AG04449 (cell line): Measurements from ENCODE around the gene EEPD1.

Experiments used
- CTCF ChIA-PET: fragments of 350-600 bp; formaldehyde crosslinking; extraction: SDS; loops from one replicate; lab custom pipeline; 2021; ENCODE audit warnings: antibody characterized with exemption; lab: Yijun Ruan, JAX
- POLR2A ChIA-PET: fragments of 400-600, 350-600 bp; formaldehyde crosslinking; extraction: SDS; loops from one replicate; lab custom pipeline; 2020; ENCODE audit warnings: antibody characterized with exemption, inconsistent platforms; lab: Yijun Ruan, JAX
- DNase-seq: peaks from one replicate; pipeline ENCODE4 v3.0.0-alpha.2; 2010; ENCODE audit warnings: low read depth, low spot score
- H3K4me3 ChIP-seq: 2 replicates; pipeline ENCODE4 v1.5.1; 2011; ENCODE audit warnings: low read depth, mild to moderate bottlenecking, control low read depth, low read length
- TF ChIP-seq, protein P1 (sequence below): IDR thresholded peaks from one replicate; pipeline ENCODE4 v1.5.1; 2011; ENCODE audit warnings: mild to moderate bottlenecking, moderate library complexity, low read length, control low read depth, inconsistent platforms; ENCODE audit not compliant: insufficient read depth; ENCODE audit errors: missing control alignments

Gene EEPD1

GRCh38 chr7:36167403-36168050 lies 14.5 kb downstream of the EEPD1 start:
- no peak for DNase-seq
- no peak overlapping the region for H3K4me3 ChIP-seq
- CTCF ChIA-PET, result interaction anchor here (1.1 kb wide), 1 partner anchor 11 kb away, joined by 3 read pairs; no protein-coding TSS in a partner anchor
- POLR2A ChIA-PET, result no interaction called here
- TF ChIP-seq, protein P1, sequence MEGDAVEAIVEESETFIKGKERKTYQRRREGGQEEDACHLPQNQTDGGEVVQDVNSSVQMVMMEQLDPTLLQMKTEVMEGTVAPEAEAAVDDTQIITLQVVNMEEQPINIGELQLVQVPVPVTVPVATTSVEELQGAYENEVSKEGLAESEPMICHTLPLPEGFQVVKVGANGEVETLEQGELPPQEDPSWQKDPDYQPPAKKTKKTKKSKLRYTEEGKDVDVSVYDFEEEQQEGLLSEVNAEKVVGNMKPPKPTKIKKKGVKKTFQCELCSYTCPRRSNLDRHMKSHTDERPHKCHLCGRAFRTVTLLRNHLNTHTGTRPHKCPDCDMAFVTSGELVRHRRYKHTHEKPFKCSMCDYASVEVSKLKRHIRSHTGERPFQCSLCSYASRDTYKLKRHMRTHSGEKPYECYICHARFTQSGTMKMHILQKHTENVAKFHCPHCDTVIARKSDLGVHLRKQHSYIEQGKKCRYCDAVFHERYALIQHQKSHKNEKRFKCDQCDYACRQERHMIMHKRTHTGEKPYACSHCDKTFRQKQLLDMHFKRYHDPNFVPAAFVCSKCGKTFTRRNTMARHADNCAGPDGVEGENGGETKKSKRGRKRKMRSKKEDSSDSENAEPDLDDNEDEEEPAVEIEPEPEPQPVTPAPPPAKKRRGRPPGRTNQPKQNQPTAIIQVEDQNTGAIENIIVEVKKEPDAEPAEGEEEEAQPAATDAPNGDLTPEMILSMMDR, result no peak

GRCh38 chr7:36171503-36171902 lies 18.4 kb downstream of the EEPD1 start:
- TF ChIP-seq, protein P1, result no peak
- ChIA-PET POLR2A (no interaction called here), CTCF (no interaction called here)
- H3K4me3 ChIP-seq, result no peak overlapping the region
- DNase-seq, result no peak

GRCh38 chr7:36175886-36176285 lies 22.8 kb downstream of the EEPD1 start:
- CTCF ChIA-PET, result no interaction called here
- POLR2A ChIA-PET, result no interaction called here
- no peak for DNase-seq
- TF ChIP-seq, protein P1, result no peak
- H3K4me3 ChIP-seq, result no peak overlapping the region

DNA sequence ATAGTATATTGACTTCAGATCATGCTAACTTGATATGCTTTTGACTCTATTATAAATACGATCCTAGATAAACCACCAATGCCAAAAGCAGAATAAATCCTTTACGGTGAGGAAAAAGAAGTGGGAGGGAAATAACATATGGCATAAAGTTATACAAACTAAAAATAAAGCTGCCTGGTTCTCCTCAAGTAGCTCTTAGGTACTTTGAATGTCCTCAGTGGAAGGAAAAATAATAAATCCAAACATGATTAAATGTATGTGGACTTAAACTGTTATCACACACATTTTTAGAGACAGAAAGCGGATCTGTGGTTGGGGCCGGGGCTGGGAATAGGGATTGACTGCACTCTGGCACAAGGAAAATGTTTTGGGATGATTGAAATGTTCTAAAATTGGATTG lies 23.6 kb downstream of the EEPD1 start:
- ChIA-PET CTCF (no interaction called here), POLR2A (no interaction called here)
- no peak for DNase-seq
- H3K4me3 ChIP-seq, result no peak overlapping the region
- TF ChIP-seq, protein P1, result no peak

DNA sequence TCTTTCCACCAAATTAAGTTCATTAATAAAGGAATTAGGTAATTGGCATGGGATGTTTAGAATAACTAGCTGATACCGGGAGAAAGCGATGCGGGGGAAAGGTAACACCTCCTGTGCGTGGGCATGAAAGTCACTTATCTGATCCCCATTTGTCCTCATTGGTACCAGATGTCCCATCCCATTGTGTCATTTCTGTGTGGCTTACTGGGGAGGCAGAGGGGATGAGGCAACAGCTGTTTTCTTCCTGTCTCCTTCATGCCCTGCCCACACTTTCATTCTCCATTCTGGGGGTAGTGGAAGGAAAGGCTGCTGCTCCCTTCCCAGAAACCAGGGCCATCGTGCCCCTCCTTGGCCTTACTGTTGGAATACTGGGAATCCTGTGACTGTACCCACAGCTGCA lies 27.1 kb downstream of the EEPD1 start:
- DNase-seq, result no peak
- ChIA-PET POLR2A (no interaction called here), CTCF (interaction anchor here (0.6 to 2.2 kb wide), 3 partner anchors 10 to 193 kb away, joined by 3 to 11 read pairs (median 3); no protein-coding TSS in a partner anchor)
- TF ChIP-seq, protein P1, result no peak
- H3K4me3 ChIP-seq, result no peak overlapping the region

- H3K4me3 ChIP-seq, result no peak overlapping the region
- POLR2A ChIA-PET, result no interaction called here
- DNase-seq, result no peak
- TF ChIP-seq, protein P1, result no peak
- CTCF ChIA-PET, result no interaction called here
Measured at GRCh38 chr7:36181668-36182067, 28.6 kb downstream of the EEPD1 start.
